Hematopoietic multipotent progenitor cell treated with erythropoietin and hydrocortisone succinate and interleukin-3 and kit ligand, for 15 days (in vitro differentiated cells): Measurements from ENCODE around the gene ERCC5.

Experiments
- DNase-seq: peaks from one replicate; pipeline ENCODE4 v3.0.0-alpha.2; 2015; ENCODE audit warnings: low spot score

ERCC5 gene

DNA sequence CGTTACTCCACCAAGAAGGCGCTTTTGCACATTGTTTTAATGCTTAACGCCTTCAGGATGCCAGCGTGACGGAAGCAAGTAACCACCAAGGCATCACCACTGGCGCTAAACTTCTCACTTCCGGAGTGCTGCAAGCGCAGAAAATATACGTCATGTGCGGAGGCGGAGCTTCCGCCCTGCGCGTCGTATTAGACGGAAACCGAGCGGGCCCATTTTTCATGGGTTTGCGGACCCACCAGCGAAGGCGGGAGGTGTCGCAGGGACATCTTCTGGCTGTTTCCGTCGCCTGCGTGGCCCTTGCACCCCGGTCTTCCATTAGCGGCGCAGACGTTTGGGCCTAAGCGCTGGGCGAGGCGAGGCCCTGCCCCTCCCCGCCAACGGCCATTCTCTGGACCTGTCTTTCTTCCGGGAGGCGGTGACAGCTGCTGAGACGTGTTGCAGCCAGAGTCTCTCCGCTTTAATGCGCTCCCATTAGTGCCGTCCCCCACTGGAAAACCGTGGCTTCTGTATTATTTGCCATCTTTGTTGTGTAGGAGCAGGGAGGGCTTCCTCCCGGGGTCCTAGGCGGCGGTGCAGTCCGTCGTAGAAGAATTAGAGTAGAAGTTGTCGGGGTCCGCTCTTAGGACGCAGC, at the start of gene ERCC5:
Gene ERCC5, plus strand, starts transcription at position 403 of the 631 bp plus-strand sequence. CDS start 235 bp downstream, outside the sequence.
- peak; percentile 96 for DNase-seq

- DNase-seq = peak; percentile 42
These were observed 47.0 kb upstream of the ERCC5 start, which contains the start of the genes BIVM and POGLUT2 for GRCh38 chr13:102798581-102799425. Gene BIVM (plus strand): TSS chr13:102799119. CDS start chr13:102807268, 8,149 bp downstream. Gene POGLUT2 (minus strand): TSS chr13:102798976. CDS start chr13:102798670, 306 bp downstream.

- no peak for DNase-seq
These were observed 46.2 kb upstream of the ERCC5 start for GRCh38 chr13:102799426-102800144.

DNA sequence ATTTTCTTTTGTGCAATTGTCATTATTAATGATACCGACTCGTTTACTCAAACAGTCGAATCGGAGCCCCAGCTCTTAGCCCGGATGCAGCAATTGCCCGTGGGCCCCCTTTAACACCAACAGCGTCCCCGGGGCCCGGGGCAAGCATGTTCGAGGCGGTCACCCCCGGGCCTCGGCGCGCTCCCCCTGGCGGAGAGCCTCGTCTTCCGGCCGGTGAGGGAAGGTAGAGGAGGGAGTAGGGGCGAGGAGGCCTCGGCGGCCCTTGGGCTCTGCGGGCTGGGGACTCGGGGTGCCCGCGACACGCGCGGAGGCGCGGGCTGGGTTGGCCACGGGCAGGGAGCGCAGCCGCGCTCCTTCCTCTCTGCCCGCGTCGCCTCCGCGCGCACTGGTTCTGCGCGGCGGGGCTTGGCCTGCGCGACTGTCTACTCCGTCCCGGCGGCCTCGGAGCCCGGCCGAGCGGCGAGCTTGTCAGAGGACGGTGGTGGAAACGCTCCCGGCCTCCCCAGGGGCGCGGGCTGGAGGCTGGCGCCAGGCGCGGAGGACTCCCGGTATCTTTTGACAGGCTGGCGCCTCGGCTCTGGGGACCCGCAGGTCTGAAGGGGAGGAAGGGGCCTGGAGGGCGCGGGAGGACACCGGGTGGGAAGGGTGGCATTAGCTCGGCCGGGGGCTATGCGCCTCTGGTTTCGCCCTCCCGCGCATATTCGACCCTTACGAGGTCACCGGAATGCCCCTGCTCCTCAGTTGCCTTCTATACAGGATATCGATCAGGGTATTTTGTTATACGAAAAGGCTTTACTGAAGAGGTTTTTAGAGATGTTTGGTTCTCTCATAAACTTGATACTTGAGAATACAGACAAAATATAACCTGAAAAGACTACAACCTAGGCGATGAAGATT, 45.4 kb upstream of the ERCC5 start:
- peak; percentile 76 for DNase-seq

DNA sequence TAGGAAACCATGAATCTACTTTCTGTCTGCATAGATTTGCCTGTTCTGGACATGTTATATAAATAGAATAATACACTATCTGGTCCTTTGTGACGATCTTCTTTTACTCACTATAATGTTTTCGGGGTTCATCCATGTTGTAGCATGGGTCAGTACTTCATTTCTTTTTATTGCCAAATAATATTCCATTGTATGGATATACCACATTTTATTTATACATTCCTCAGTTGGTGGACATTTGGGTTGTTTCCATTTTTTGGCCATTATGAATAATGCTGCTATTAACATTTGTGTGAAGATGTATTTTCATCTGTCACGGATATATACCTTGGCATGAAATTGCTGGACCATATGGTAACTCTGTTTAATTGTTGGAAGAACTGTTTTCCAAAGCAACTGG, 40.2 kb upstream of the ERCC5 start:
- no peak for DNase-seq

GRCh38 chr13:102807699-102808098, 38.1 kb upstream of the ERCC5 start:
- DNase-seq = no peak

DNA sequence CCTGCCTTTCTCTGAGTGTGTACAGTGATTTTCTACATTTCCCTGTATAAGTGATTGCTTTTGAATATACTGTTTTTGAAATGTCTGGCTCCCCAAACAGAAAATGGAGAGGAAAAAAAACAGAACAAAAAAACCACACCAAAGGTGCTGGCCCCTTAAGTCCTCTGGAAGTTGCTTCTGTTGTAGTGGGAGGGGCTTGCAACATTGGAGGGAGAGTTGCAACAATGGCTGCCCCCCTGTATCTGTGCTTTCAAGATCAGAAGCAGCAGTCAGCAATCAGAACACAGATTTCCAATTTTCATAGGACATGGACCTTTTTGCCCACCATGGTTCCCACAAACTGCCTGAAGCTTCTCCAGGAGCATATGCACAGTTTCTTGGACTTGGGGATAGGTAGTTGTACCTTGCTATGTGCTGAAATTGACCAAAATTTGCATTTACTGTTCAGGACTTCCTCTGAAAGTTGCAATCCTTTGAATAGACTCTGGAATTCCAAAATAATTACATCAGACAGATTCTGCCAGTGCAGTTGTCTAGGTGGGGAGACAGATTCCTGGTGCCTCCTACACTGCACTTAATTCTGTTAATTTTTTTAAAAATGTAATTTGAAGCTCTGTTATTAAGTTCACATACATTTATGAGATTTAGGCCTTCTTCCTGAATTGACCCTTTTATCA, 33.1 kb upstream of the ERCC5 start:
- DNase-seq = no peak

GRCh38 chr13:102814025-102814607, 31.7 kb upstream of the ERCC5 start:
- no peak for DNase-seq

DNA sequence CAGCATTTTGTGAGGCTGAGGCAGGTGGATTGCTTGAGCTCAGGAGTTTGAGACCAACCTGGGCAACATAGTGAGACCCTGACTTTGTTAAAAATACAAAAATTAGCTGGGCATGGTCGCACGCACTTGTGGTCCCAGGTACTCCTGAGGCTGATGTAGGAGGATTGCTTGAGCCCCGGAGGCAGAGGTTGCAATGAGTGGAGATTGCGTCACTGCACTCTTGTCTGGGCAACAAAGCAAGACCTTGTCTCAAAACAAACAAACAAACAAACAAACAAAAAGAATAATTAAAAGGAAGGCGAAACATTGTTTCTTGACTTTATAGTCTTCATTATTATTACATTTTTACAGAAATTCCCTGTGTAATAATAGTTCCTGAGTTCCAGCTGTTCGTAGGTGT, 31.0 kb upstream of the ERCC5 start:
- no peak for DNase-seq

GRCh38 chr13:102815788-102816187, 30.0 kb upstream of the ERCC5 start:
- no peak for DNase-seq

GRCh38 chr13:102816708-102817107, 29.1 kb upstream of the ERCC5 start:
- DNase-seq = no peak

DNA sequence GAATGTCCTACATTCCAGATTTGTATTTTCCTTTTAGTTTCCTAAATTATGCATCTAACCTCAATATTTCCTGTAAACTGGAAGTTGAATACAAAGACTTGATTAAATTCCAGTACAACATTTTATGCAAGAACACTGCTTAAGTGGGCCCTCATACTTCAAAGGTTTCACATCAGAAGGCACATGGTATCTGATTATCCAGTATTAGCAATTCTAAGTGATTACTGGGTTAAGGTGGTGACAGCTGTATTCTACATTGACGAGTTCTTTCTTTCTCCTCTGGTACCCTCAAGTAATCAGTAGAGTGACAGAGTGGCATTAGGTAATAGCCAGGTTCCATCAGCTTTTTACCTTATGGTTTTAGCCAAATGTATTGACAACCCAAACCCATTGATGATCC, 28.6 kb upstream of the ERCC5 start:
- no peak for DNase-seq

GRCh38 chr13:102817907-102818306, 27.9 kb upstream of the ERCC5 start:
- DNase-seq = no peak

- no peak for DNase-seq
These were observed 20.4 kb upstream of the ERCC5 start for GRCh38 chr13:102825400-102825799.

DNA sequence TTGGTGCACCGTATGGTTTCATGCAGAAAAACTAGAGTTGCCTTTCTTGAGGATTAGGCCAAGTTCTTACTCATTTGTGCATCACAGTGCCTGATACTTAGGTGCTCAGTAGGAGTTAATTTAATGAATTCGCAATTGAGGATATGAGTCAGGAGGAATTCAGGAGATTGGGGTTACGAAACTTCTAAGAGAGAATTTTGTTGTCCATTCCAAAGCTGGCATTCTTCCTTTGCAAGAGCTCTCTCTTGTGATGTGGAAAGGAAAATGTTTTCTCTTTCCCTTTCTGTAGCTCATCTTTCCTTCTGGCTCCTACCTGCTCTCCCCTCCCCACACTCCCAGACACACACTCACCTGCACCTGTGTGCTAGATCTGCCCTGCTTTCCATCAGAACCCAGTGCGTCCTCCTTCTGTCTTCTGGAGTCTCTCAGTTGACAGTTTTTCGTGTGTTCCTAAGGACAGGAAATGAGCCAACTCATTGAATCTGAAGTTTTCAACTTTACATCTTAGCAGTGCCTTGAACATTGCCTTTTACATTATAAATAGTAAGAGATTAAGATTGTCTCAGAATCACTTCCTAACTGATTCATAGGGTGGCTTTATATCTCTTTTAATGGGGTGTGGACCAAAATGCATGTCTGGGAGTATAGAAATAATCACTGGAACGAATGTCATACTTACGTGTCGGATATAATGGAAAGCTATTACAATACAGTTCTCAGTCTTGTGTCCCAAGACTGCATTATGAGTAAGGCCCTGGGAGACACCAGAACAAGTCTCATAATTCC, 19.7 kb upstream of the ERCC5 start:
- DNase-seq = no peak

- no peak for DNase-seq
These were observed 15.2 kb upstream of the ERCC5 start for GRCh38 chr13:102830646-102831045.

GRCh38 chr13:102836471-102836870, 9.4 kb upstream of the ERCC5 start:
- no peak for DNase-seq

DNA sequence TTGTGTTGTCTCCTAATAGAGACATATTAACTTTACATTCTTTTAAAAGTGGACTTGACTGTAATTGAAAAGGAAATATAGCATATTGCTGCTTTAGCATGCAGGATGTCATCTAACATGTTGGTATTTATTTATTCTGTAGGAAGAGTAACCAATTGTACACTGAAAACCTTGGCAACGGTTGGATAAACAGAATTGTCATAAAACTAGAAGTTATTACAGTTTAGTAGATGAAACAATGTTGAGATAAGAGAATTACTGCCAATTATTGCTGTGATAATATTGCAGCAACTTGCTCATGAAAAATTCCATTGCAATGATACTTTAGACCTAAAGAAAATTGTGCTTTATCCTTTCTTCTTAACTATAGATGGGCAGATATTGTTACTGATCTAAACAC, 7.6 kb upstream of the ERCC5 start:
- DNase-seq = no peak

DNA sequence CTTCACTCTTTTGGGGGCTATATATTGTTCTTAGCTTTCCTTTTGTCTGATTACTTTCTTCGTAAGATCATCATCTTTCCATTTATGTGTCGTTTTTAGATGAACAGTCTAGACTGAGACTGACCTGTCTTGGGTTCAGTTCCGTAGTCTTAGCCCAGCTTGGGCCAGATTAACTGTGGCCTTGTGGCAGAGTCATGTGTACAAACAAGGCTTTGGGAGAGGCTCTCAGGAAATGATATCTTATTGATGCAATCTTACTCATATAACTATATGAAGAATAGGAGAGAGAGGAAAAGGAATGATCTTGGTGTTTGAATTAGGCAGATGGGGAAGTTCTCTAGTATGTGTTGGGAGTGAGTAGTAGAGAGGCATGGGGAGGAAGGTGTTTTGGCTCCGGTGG, 6.8 kb upstream of the ERCC5 start:
- DNase-seq = no peak

GRCh38 chr13:102839462-102839861, 6.4 kb upstream of the ERCC5 start:
- no peak for DNase-seq
